Nephron (organoid): ENCODE data around the gene FILIP1.

Experiments used
- H3K27ac Mint-ChIP-seq, 3 experiments: 2 replicates each; pipeline ENCODE4 v1.8.0; 2020; ENCODE audit warnings: mixed read lengths in 3 of 3, mild to moderate bottlenecking in 2 of 3, moderate library complexity in 1 of 3
- H3K27me3 Mint-ChIP-seq: 2 replicates; pipeline ENCODE4 v1.8.0; 2021; ENCODE audit warnings: low read depth, mild to moderate bottlenecking, moderate library complexity, mixed read lengths
- H3K36me3 Mint-ChIP-seq: 2 replicates; pipeline ENCODE4 v1.8.0; 2020; ENCODE audit warnings: low read depth, mixed read lengths
- H3K4me1 Mint-ChIP-seq: 2 replicates; pipeline ENCODE4 v1.8.0; 2020; ENCODE audit warnings: mixed read lengths
- H3K4me3 Mint-ChIP-seq, 3 experiments: 2 replicates each; pipeline ENCODE4 v1.8.0; 2020; ENCODE audit warnings: mild to moderate bottlenecking in 3 of 3, mixed read lengths in 3 of 3, moderate library complexity in 2 of 3
- H3K9me3 Mint-ChIP-seq: 2 replicates; pipeline ENCODE4 v1.8.0; 2020; ENCODE audit warnings: mixed read lengths
- TF ChIP-seq, protein P1 (sequence below), 3 experiments: fragments of 200-600 bp; sonication (generic); IDR thresholded peaks; one replicate each; pipeline ENCODE4 v1.5.0; 2021; ENCODE audit warnings: antibody characterized with exemption in 3 of 3; ENCODE audit not compliant: unreplicated experiment in 3 of 3

FILIP1 gene

DNA sequence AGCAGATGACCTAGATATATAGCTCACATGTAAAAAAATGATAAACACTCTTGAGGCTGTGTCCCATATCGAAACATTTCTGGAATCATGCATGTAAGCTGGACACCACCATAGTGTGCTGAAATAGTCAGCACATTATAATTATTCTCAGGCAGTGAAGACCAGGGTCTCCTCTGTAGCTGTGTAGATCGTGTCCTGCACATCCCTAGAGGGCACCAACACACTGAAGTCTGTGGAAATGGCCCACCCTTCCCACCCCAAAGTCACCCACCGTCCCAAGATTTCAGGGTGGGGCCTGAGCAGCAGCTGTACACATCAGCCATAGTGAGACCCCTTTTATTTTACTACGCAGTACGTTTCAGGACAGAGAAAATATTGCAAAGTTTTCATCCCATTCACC lies 188.0 kb downstream of the FILIP1 start:
- H3K27me3 Mint-ChIP-seq: no peaks in the 10 kb centered on the region

DNA sequence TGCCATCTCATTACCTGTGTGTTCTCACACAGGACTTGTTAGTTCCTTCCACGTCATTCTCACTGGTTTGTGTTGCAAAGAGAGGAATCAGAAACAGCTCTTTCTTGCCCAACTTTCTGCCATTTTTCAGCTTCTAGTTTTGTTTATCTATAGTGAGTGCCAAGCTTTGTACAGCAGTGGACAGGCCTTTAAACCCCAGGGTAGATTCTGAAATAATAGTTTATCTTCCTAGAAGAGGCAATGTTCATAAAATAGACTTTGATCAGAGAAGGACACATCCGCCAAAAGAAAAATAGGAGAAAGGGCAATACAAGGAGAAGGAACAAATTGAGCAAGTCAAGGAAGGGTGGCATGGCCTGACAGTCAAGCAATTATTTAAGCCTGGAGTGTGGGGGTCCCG lies 191.3 kb downstream of the FILIP1 start:
- no peaks in the 10 kb centered on the region for H3K9me3 Mint-ChIP-seq
- H3K27me3 Mint-ChIP-seq: no peaks in the 10 kb centered on the region
- H3K36me3 Mint-ChIP-seq: no peaks in the 10 kb centered on the region
- no peak overlapping the region for H3K27ac Mint-ChIP-seq
- peaks cover 23% of the 10 kb centered on the region for H3K4me1 Mint-ChIP-seq
- TF ChIP-seq, protein P1, sequence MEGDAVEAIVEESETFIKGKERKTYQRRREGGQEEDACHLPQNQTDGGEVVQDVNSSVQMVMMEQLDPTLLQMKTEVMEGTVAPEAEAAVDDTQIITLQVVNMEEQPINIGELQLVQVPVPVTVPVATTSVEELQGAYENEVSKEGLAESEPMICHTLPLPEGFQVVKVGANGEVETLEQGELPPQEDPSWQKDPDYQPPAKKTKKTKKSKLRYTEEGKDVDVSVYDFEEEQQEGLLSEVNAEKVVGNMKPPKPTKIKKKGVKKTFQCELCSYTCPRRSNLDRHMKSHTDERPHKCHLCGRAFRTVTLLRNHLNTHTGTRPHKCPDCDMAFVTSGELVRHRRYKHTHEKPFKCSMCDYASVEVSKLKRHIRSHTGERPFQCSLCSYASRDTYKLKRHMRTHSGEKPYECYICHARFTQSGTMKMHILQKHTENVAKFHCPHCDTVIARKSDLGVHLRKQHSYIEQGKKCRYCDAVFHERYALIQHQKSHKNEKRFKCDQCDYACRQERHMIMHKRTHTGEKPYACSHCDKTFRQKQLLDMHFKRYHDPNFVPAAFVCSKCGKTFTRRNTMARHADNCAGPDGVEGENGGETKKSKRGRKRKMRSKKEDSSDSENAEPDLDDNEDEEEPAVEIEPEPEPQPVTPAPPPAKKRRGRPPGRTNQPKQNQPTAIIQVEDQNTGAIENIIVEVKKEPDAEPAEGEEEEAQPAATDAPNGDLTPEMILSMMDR (IDR thresholded peaks at IDR 0.05; ENCODE audit: unreplicated experiment in 3 of 3): no peak
- H3K4me3 Mint-ChIP-seq: no peak overlapping the region

More for the DNA sequence above, 188.0 kb downstream of the FILIP1 start:
- Mint-ChIP-seq H3K9me3 (no peaks in the 10 kb centered on the region), H3K4me3 (peak overlapping the region in 1 of 3 experiments; percentile 21), H3K4me1 (peaks cover 17% of the 10 kb centered on the region), H3K27ac (peak overlapping the region; percentile 42 to 87 (median 79)), H3K36me3 (no peaks in the 10 kb centered on the region)
- TF ChIP-seq, protein P1 (IDR thresholded peaks at IDR 0.05; ENCODE audit: unreplicated experiment in 3 of 3): no peak

DNA sequence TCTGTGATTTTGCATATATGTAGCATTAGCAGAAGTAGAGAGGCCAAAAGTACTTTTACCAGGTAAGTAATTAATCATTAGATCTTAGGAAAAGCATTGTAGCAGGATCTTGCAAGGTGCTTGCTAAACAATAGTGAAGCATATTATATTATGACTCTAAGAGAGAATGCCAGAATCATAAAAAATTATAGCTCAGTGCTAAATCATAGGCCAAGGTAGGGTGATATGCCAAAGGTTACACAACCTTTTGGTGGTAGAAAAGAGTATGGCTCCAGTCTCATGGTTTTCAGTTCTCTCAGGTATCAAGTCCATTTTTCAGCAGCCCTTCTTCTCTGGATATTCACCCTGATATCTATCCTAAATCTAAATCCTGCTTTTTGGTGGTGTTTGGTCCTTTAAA lies 192.1 kb downstream of the FILIP1 start:
- TF ChIP-seq, protein P1 (IDR thresholded peaks at IDR 0.05; ENCODE audit: unreplicated experiment in 3 of 3): no peak
- peaks cover 23% of the 10 kb centered on the region for H3K4me1 Mint-ChIP-seq
- H3K36me3 Mint-ChIP-seq: no peaks in the 10 kb centered on the region
- no peaks in the 10 kb centered on the region for H3K27me3 Mint-ChIP-seq
- H3K9me3 Mint-ChIP-seq: no peaks in the 10 kb centered on the region
- H3K27ac Mint-ChIP-seq: no peak overlapping the region
- H3K4me3 Mint-ChIP-seq: no peak overlapping the region

DNA sequence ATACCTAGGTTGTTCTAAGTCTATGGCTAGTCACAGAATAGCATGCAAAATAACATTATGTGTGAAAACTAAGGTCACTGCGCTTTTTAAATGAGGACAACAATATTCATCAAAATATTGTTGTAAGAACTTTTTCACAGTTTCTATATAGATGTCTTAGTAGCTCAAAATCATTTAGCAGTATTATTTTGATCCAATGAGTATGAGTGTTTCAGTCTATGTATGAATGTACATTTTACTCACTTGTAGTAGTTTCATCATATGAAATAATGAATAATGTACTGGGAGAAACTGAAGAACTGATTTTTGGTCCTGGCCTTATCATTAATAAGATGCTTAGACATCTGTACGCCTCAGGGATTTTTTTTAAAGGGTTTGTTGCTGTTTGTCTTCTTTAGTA lies 192.5 kb downstream of the FILIP1 start:
- no peak overlapping the region for H3K27ac Mint-ChIP-seq
- no peaks in the 10 kb centered on the region for H3K27me3 Mint-ChIP-seq
- H3K9me3 Mint-ChIP-seq: no peaks in the 10 kb centered on the region
- H3K4me1 Mint-ChIP-seq: peaks cover 20% of the 10 kb centered on the region
- TF ChIP-seq, protein P1 (IDR thresholded peaks at IDR 0.05; ENCODE audit: unreplicated experiment in 3 of 3): no peak
- no peak overlapping the region for H3K4me3 Mint-ChIP-seq
- H3K36me3 Mint-ChIP-seq: no peaks in the 10 kb centered on the region

DNA sequence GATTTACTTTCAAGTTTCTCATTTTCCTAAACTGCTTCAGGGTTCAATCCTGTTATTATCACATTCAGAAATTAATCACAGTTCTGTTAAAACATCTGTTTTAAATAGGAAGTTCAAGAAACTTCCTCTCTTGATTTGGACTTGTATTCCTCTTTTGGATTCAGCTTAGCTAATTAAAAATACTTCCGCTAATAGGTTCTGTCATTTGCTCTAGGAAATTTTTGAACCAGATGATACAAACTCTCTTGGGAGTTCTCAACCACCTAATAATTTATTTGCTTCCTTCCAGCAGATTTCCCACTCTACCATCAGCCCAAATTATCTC lies 193.1 kb downstream of the FILIP1 start:
- Mint-ChIP-seq H3K36me3 (no peaks in the 10 kb centered on the region), H3K4me3 (no peak overlapping the region), H3K4me1 (peaks cover 15% of the 10 kb centered on the region), H3K9me3 (no peaks in the 10 kb centered on the region), H3K27me3 (no peaks in the 10 kb centered on the region), H3K27ac (peak overlapping the region in 1 of 3 experiments; percentile 87)
- TF ChIP-seq, protein P1 (IDR thresholded peaks at IDR 0.05; ENCODE audit: unreplicated experiment in 3 of 3): no peak

DNA sequence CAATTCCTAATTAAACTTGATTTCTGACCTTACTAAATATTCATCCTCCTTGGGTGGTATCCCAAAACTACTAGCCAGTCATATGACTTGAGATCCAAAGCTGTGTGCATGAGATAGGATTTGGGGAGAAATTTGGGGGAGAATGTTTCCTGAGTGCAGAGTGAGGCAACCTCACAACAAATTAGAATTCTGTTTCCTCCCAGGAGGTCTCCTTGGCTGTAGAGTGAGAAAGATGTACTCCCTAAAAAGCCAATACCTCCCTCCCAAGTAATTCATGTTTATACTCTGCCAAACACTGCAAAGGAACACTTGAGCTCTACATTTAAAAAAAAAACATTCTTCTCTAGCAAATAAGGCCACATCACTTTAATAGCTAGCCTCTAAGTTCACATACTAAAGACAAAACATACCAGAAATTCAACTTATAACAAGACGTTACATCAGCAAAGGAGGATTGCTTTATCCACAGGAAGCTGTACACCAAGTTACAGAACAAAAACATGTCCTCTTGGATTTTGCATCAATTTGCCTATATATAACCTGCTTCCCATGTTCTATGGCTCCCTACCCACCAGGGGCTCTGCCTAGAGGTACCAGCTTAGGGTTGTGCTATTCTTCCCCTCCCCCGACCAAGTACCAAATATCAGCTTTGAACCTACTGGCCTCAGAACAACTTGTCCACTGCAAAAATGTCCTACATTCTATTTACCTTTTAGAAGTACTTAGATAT lies 193.6 kb downstream of the FILIP1 start:
- Mint-ChIP-seq H3K9me3 (no peaks in the 10 kb centered on the region), H3K27me3 (no peaks in the 10 kb centered on the region), H3K4me3 (no peak overlapping the region), H3K36me3 (no peaks in the 10 kb centered on the region), H3K27ac (peak overlapping the region in 2 of 3 experiments; percentile 4 to 87), H3K4me1 (peaks cover 15% of the 10 kb centered on the region)
- TF ChIP-seq, protein P1 (IDR thresholded peaks at IDR 0.05; ENCODE audit: unreplicated experiment in 3 of 3): no peak
